GM13977 (cell line): ENCODE measurements around the gene USP13.

ENCODE experiments used
- DNase-seq: peaks from one replicate; pipeline ENCODE4 v3.0.0; 2012; ENCODE audit warnings: low spot score
- CTCF ChIP-seq: IDR thresholded peaks from 2 replicates; pipeline ENCODE4 v1.5.1; 2012; ENCODE audit warnings: mild to moderate bottlenecking, control low read depth; ENCODE audit not compliant: insufficient read depth; ENCODE audit errors: extremely low read depth, missing control alignments
- in situ Hi-C: fragments of 300-500 bp; cut with MboI; formaldehyde crosslinking; loops from one replicate; pipeline ENCODE4 v1.12.0; 2022; ENCODE audit warnings: low sequenced_read_pairs, low pct_unique_long_range_greater_than_20kb, mixed read lengths, inconsistent platforms; ENCODE audit not compliant: unreplicated experiment

The USP13 gene

GRCh38 chr3:179825527-179826246 lies 172.8 kb downstream of the USP13 start:
- in situ Hi-C loops = no loop called here
- TF ChIP-seq CTCF = no peak
- no peak for DNase-seq

GRCh38 chr3:179826247-179826637 lies 173.4 kb downstream of the USP13 start:
- in situ Hi-C loops = no loop called here
- no peak for DNase-seq
- no peak for TF ChIP-seq CTCF

- TF ChIP-seq CTCF = no peak
- no peak for DNase-seq
- in situ Hi-C loops = no loop called here
These were observed 175.9 kb downstream of the USP13 start for GRCh38 chr3:179828738-179829137.

- no peak for DNase-seq
- in situ Hi-C loops = no loop called here
These were observed 176.6 kb downstream of the USP13 start for GRCh38 chr3:179829401-179829800.

GRCh38 chr3:179832333-179832854 lies 179.6 kb downstream of the USP13 start:
- in situ Hi-C loops = no loop called here
- no peak for TF ChIP-seq CTCF
- DNase-seq = no peak

More at GRCh38 chr3:179829401-179829800, 176.6 kb downstream of the USP13 start:
- TF ChIP-seq CTCF = no peak

- no peak for TF ChIP-seq CTCF
- no peak for DNase-seq
- in situ Hi-C loops = no loop called here
These were observed 180.5 kb downstream of the USP13 start for GRCh38 chr3:179833294-179833693.
